Activated CD4-positive, alpha-beta T cell treated with anti-CD3 and anti-CD28 coated beads, Interleukin-2, amount 50 U/mL, for 4 hours (primary cell): ENCODE results near the gene KLF2.
A peak's percentile ranks its signal among the peaks of the same experiment; 100 is the strongest.

Experiments used
- DNase-seq, 2 experiments: peaks; one replicate each; pipeline ENCODE4 v3.0.0-alpha.2; 2020

The KLF2 gene

DNA sequence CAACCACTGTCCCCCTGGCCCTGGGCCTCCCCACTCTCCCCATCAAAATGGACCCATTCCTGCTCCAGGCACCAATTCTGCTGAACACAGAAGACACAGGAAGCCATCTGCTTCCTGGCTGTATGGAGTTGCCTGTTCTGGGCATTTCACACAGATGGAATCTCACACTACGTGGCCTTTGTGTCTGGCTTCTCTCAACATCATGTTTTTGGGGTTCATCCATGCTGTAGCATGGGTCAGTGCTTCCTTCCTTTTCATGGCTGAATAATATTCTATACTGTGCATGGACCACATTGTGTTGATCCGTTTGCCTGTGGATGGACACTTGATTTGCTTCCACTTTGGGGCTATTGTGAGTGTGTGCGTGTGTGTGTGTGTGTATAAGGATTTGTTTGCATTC, 15.0 kb upstream of the KLF2 start:
- DNase-seq: no peak

DNA sequence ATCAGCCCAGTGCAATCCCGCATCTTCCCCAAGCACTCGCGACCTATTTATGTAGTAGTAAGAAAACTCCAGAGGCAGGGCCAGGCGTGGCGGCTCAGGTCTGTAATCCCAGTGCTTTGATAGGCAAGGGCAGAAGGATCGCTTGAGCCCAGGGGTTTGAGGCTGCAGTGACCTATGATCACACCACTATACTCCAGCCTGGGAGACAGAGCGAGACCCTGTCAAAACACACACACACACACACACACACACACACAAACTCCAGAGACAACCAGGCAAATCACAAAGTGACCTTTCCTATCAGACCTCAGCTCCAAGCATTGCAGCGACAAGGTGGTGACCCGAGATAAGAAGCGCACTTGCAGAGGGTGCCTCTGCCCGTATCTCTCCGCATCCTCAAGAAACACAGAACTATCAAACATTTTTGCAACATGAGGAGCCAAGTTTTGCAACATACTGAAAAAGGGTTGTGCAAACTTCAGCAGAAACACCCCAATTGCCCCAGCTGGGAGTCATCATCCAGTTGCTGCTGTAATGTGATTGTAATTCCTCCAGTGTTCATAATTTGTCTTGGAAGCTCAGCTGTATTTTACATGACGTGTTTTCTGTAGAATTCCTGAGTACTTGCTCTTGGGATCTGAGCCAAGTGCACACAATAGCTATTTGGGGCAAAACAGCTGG, 8.7 kb upstream of the KLF2 start:
- DNase-seq: no peak

DNA sequence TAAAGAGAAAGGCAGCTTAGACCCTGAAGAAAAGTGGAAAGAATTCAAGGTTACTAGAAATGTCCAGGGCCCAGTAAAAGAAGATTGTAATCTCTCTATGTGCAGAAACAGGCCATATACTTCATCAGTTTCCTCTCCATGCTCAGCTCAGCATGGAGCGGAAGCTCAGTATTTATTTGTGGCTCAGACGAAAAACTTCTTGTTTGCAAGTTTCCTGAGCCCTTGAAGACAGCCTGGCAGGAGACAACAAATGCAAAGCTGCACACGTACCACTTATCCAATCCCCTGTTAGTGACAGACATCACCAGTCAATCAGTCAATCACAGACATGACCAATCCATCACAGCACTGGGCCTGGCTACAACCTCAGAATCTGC, 8.1 kb upstream of the KLF2 start:
- DNase-seq: no peak

- no peak for DNase-seq
Observed at GRCh38 chr19:16319481-16319880, 5.1 kb upstream of the KLF2 start.

GRCh38 chr19:16320987-16321386, 3.6 kb upstream of the KLF2 start:
- no peak for DNase-seq

GRCh38 chr19:16325161-16325527, 518 bp downstream of the KLF2 start:
- peak; percentile 18 to 38 for DNase-seq

DNA sequence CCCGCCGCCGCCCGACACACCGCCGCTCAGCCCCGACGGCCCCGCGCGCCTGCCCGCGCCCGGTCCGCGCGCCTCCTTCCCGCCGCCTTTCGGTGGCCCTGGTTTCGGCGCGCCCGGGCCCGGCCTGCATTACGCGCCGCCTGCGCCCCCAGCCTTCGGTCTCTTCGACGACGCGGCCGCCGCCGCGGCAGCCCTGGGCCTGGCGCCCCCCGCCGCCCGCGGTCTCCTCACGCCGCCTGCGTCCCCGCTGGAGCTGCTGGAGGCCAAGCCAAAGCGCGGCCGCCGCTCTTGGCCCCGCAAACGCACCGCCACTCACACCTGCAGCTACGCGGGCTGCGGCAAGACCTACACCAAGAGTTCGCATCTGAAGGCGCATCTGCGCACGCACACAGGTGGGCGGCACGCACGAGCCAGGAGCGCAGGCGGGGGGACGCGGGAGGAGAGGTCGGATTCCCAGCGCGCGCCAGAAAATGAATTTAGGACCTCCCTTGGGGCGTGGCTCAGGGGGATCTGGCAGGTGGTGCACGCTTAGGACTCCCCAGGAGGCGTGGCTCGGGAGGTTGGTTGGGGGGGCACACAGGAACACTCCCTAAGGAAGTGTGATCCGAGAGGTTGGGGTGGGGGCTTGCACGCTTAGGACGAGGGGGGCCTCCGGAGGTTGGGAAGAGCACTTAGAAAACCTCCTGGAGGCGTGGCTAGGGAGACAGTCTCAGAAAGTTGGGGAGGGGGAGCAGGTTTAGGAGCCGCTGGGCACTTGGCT, 1.2 kb downstream of the KLF2 start:
- DNase-seq: peak in 1 of 2 experiments; percentile 11

DNA sequence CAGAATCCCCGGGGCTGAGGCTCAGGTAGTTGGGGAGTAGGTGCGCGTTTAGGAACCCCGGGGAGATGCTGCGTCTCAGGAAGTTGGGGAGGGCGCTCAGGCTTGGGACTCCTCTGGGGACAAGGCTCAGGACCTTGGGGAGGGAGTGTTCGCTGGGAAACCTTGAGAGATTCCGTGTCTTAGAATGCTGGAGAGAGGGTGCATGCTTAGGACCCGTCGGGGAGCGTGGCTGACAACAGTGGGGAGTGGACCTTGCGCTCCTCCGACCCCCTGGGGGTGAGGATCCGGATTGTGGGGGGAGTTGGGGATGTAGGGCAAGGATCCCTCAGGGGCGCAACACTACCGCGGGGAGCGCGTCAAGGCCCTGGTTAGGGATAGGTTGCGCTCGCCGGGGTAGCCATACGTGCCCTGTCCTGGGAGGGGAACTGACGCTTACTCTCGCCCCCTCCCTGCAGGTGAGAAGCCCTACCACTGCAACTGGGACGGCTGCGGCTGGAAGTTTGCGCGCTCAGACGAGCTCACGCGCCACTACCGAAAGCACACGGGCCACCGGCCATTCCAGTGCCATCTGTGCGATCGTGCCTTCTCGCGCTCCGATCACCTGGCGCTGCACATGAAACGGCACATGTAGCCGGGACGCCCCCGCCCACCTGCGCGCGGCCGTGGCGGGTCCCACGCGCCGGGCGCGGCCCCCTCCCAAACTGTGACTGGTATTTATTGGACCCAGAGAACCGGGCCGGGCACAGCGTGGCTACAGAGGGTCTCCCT, 2.0 kb downstream of the KLF2 start:
- DNase-seq: peak in 1 of 2 experiments; percentile 21

GRCh38 chr19:16327169-16327475, 2.5 kb downstream of the KLF2 start:
- no peak for DNase-seq

DNA sequence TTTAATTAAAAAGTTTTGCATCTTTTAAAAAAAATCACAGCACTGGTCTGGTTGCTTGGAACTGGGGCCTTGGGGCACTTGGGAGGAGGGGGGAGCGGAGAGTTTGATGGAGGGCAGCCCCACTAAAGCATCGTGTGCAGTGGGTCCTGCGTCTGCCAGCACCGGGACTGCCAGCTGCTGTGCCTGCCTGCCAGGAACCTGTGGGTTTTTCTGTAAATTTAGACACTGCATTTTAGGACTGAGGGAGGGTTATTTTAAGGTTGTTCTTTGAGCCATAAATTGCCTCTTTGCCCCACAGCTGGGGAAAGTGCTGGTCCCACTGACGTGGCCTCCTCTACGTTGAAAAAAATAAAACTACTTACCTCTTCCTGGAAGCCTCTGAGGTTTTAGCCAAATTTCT, 2.9 kb downstream of the KLF2 start:
- DNase-seq: no peak

GRCh38 chr19:16327911-16328823, 3.5 kb downstream of the KLF2 start:
- peak in 1 of 2 experiments; percentile 18 for DNase-seq

GRCh38 chr19:16328824-16329482, 4.3 kb downstream of the KLF2 start:
- peak; percentile 33 for DNase-seq

DNA sequence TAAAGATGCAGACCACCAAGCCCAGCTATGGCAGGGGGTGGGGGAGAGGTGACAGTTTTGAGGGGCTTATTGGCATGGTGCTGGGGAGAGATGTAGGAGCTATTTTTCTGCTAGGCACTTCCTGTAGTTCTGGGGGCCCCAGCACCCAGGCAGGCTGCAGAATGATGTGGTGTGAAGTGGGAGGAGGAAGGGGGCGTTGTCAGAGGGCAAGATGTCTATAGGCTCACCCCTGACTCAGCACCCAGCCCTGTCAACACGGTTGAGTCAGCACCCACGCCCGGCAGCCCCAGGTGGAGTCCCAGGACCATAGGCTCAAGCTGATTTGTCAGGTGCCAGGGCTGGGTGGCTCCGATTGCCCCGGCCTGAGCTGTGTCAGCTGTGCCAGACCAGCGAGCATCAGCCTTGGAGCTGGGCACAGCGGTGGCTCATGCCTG, 5.8 kb downstream of the KLF2 start:
- peak; percentile 95 to 96 for DNase-seq

DNA sequence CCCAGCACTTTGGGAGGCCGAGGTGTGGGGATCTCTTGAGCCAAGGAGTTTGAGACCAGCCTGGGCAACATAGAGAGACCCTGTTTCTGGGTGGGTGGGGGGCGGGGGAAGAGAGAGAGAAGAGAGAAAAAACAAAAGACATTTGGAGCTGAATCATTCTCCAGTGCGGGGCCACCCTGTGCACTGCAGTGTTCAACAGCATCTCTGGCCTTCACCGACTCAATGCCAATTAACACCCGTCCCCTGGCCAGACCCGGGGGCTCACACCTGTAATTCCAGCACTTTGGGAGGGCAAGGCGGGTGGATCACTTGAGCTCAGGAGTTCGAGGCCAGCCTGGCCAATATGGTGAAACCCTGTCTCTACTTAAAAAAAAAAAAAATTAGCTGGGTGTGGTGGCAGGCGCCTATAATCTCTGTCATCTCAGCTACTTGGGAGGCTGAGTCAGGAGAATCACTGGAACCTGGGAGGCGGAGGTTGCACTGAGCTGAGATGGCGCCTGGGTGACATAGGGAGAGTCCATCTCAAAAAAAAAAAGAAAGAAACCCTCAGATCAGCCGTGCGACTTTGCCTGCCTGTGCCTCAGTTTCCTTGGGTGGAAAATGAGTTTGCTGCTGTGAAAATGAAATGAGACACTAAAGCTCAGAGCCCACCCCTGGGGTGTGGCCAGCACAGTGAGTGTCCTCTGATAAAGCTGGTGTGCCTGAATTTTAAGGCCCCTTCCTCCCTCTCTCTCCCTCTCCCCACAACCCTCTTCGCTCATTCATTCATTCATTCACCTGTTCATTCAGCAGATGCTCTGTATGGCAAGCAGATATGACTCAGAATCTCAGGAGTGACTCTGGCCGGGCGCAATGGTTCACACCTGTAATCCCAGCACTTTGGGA, 6.4 kb downstream of the KLF2 start:
- no peak for DNase-seq

- no peak for DNase-seq
Observed at GRCh38 chr19:16333001-16333586, 8.5 kb downstream of the KLF2 start.

- no peak for DNase-seq
Observed at GRCh38 chr19:16334411-16334810, 9.8 kb downstream of the KLF2 start.

DNA sequence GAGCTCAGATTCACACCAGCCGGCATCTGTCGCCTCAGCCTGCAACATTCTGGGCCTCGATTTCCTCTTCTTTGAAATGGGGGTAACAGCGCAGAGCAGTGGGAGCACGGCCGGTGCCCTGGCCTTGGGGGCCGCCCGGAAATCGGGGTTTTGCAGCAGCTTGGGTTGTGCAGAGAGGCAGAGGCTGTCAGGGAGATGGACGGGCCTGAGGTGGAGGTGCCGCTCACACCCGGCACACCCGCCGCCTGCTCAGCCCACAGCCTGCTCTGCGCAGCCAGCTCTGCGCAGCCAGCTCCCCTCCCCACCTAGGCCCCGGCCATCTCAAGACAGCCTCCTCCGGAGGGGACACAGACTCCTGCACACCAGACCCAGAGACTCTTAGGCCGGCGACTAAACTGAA, 10.6 kb downstream of the KLF2 start:
- DNase-seq: no peak

GRCh38 chr19:16336571-16336970, 11.9 kb downstream of the KLF2 start:
- no peak for DNase-seq

DNA sequence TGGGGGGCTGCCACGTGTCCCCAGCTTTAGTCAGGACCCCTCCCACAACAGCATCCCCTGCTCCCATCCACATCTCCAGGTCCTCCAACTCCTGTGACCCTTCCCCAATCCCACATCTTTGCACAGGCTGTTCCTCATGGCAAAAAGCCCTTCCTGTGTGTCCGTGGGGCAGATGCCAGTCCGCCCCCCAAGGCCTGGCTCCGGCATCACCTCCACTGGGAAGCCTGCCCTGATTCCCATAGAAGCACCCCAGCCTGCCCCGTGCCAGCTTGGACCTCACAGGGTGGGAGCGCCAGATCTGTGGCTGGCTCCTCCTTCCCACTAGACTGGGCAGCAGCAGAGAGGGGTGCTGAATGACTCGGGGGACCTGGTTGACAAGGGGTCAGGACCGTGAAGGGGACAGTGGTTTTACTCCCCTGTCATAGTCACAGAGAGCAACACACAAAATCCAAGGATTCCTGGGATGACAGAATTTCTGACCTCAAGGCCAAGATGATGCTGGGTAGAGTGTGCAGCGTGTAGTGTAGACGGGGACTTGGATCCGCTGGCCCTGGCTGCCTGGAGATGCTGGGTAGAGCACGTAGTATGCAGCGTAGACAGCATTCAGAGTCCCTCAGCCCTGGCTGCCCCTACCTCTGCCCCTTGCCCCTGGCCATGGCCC, 13.3 kb downstream of the KLF2 start:
- DNase-seq: no peak
